ENCODE data around the gene CAPN14. TPM values are rescaled to one million over a fixed set of nuclear protein-coding genes. Genes with fewer than 3 reads are reported as not detected.

CAPN14 gene
- total and polyA plus RNA-seq, 2 of the 4 experiments (the other 2 are of a cell fraction), result under 0.01 to 0.09 TPM

DNA sequence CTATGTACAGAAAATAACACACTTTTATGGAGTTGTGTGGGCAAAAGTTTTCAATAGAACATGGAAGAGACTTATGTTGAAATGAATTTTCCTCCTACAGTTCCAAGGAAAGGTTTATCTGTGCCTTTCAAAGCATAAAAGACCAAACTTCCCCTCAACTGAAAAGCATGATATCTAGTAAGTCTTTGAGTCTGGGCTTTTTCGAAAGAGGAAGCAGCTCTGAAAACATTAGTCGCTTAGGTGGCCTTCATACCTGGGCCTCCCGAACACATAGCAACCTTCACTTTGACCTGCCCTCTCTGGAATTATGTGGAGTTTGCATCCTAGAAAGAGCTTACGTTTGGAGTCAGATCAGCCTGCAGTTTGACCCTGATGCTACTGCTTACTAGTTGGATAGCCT lies 4.8 kb upstream of the CAPN14 start:
- H3K23ac ChIP-seq (ENCODE audit: low read depth, low read length), result no peak overlapping the region
- no peak overlapping the region for H4K8ac ChIP-seq (ENCODE audit: low read depth in 2 of 2, low read length in 2 of 2)
- no peak overlapping the region for H3K14ac ChIP-seq (replicated peaks; ENCODE audit: low read depth, low read length)
- no peak overlapping the region for H2AK9ac ChIP-seq (replicated peaks; ENCODE audit: low read depth, low read length, poor library complexity)
- POLR2A ChIA-PET (ENCODE audit: unreplicated experiment), result no interaction called here
- no peak overlapping the region for H2BK5ac ChIP-seq (ENCODE audit: low read depth, low read length, poor library complexity, severe bottlenecking)
- no peak overlapping the region for H3K4ac ChIP-seq (ENCODE audit: low read depth, low read length)
- no peak overlapping the region for H2BK20ac ChIP-seq (ENCODE audit: low read depth, low read length)
- peaks cover 37% of the 10 kb centered on the region for H3K27me3 ChIP-seq (ENCODE audit: control insufficient read depth, insufficient read depth, low read length)
- DNase-seq, result no peak
- H3K36me3 ChIP-seq (ENCODE audit: control insufficient read depth, insufficient read depth, low read length), result no peaks in the 10 kb centered on the region
- no peaks in the 10 kb centered on the region for H4K20me1 ChIP-seq (ENCODE audit: insufficient read depth, low read length)
- CTCF ChIA-PET, result no interaction called here
- no peak overlapping the region for H4K91ac ChIP-seq (ENCODE audit: insufficient read depth, low read depth, low read length)
- H2BK120ac ChIP-seq (ENCODE audit: low read depth, low read length), result no peak overlapping the region
- no peak overlapping the region for H3K4me3 ChIP-seq (ENCODE audit: insufficient read depth, low read depth, low read length)
- in situ Hi-C loops (cut with MboI; ENCODE audit: low sequenced_read_pairs), result no loop called here
- H3K4me2 ChIP-seq (ENCODE audit: low read depth, low read length), result no peak overlapping the region
- no peak overlapping the region for H3K27ac ChIP-seq (ENCODE audit: insufficient read depth, low read length)
- H3K9me1 ChIP-seq (ENCODE audit: insufficient read depth, low read length), result no peaks in the 10 kb centered on the region
- H2AFZ ChIP-seq (replicated peaks; ENCODE audit: low read length, poor library complexity), result no peak overlapping the region
- no peak overlapping the region for H2AK5ac ChIP-seq (ENCODE audit: low read depth, low read length)
- H3K4me1 ChIP-seq (ENCODE audit: control insufficient read depth, insufficient read depth, low read length), result no peaks in the 10 kb centered on the region
- no peak overlapping the region for H4K5ac ChIP-seq (ENCODE audit: low read depth, low read length)
- no peak overlapping the region for H3K18ac ChIP-seq (ENCODE audit: low read depth, low read length)
- no peak for TF ChIP-seq NFE2L2 (IDR thresholded peaks at IDR 0.05; ENCODE audit: low read depth, low read length)
- TF ChIP-seq RFX5 (IDR thresholded peaks at IDR 0.05; ENCODE audit: low read depth, low read length), result no peak
- no peak for TF ChIP-seq BHLHE40 (IDR thresholded peaks at IDR 0.05; ENCODE audit: low read depth, low read length)
- TF ChIP-seq POLR2A (IDR thresholded peaks at IDR 0.05; ENCODE audit: low read depth, low read length), result no peak
- TF ChIP-seq, protein P1, sequence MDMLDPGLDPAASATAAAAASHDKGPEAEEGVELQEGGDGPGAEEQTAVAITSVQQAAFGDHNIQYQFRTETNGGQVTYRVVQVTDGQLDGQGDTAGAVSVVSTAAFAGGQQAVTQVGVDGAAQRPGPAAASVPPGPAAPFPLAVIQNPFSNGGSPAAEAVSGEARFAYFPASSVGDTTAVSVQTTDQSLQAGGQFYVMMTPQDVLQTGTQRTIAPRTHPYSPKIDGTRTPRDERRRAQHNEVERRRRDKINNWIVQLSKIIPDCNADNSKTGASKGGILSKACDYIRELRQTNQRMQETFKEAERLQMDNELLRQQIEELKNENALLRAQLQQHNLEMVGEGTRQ (IDR thresholded peaks at IDR 0.05; ENCODE audit: low read depth, low read length), result no peak
- TF ChIP-seq, protein P2, sequence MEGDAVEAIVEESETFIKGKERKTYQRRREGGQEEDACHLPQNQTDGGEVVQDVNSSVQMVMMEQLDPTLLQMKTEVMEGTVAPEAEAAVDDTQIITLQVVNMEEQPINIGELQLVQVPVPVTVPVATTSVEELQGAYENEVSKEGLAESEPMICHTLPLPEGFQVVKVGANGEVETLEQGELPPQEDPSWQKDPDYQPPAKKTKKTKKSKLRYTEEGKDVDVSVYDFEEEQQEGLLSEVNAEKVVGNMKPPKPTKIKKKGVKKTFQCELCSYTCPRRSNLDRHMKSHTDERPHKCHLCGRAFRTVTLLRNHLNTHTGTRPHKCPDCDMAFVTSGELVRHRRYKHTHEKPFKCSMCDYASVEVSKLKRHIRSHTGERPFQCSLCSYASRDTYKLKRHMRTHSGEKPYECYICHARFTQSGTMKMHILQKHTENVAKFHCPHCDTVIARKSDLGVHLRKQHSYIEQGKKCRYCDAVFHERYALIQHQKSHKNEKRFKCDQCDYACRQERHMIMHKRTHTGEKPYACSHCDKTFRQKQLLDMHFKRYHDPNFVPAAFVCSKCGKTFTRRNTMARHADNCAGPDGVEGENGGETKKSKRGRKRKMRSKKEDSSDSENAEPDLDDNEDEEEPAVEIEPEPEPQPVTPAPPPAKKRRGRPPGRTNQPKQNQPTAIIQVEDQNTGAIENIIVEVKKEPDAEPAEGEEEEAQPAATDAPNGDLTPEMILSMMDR (conservative IDR thresholded peaks at IDR 0.05; ENCODE audit: low read depth, low read length), result no peak
- TF ChIP-seq, protein P3, sequence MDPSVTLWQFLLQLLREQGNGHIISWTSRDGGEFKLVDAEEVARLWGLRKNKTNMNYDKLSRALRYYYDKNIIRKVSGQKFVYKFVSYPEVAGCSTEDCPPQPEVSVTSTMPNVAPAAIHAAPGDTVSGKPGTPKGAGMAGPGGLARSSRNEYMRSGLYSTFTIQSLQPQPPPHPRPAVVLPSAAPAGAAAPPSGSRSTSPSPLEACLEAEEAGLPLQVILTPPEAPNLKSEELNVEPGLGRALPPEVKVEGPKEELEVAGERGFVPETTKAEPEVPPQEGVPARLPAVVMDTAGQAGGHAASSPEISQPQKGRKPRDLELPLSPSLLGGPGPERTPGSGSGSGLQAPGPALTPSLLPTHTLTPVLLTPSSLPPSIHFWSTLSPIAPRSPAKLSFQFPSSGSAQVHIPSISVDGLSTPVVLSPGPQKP (IDR thresholded peaks at IDR 0.05; ENCODE audit: borderline replicate concordance, low read depth, low read length), result no peak
- no peak for TF ChIP-seq RAD21 (IDR thresholded peaks at IDR 0.05; ENCODE audit: low read length)
- no peak for TF ChIP-seq RCOR1 (IDR thresholded peaks at IDR 0.05; ENCODE audit: insufficient replicate concordance, low read length)
- no peak for TF ChIP-seq CHD1 (IDR thresholded peaks at IDR 0.05; ENCODE audit: low read depth, low read length)
- TF ChIP-seq CEBPB (IDR thresholded peaks at IDR 0.05; ENCODE audit: low read depth, low read length), result no peak
- no peak for TF ChIP-seq MAZ (IDR thresholded peaks at IDR 0.05; ENCODE audit: borderline replicate concordance, low read depth, low read length)
- no peak for TF ChIP-seq MXI1 (IDR thresholded peaks at IDR 0.05; ENCODE audit: borderline replicate concordance, low read depth, low read length)
- no peak for TF ChIP-seq SMC3 (IDR thresholded peaks at IDR 0.05; ENCODE audit: low read depth, low read length)
- no peak for TF ChIP-seq MAFK (IDR thresholded peaks at IDR 0.05; ENCODE audit: low read depth, low read length)
- TF ChIP-seq FOS (IDR thresholded peaks at IDR 0.05; ENCODE audit: low read depth, low read length), result no peak
- intact Hi-C loops (cut with micrococcal nuclease), result no loop called here
- H3K56ac ChIP-seq (ENCODE audit: extremely low read depth, insufficient read depth, low read length), result no peak overlapping the region
- ATAC-seq (ENCODE audit: low read depth), result no peak
- no peak overlapping the region for H2BK15ac ChIP-seq (ENCODE audit: low read depth, low read length)
- dilution Hi-C loops (cut with HindIII; ENCODE audit: low sequenced_read_pairs, unreplicated experiment), result no loop called here
- no peaks in the 10 kb centered on the region for H3K79me1 ChIP-seq (ENCODE audit: low read depth in 1 of 2, low read length in 2 of 2)
- H3K9ac ChIP-seq (ENCODE audit: low read depth, low read length), result no peak overlapping the region
- no TSS peak for BruUV-seq (replicated peaks)
- WGBS, 2 experiments (ENCODE audit: extremely low coverage in 2 of 2, insufficient read length in 1 of 2), result no CpG with 5 or more reads among the region's 4 CpGs
- H3K9me3 ChIP-seq (ENCODE audit: control insufficient read depth, insufficient read depth, low read length), result no peaks in the 10 kb centered on the region
